ENCODE data around the gene HIPK2. TPM values are rescaled to one million over a fixed set of nuclear protein-coding genes. Genes with fewer than 3 reads are reported as not detected.

HIPK2 gene
- total RNA-seq, 1 experiment from 2014 or later, result 3.6 TPM

DNA sequence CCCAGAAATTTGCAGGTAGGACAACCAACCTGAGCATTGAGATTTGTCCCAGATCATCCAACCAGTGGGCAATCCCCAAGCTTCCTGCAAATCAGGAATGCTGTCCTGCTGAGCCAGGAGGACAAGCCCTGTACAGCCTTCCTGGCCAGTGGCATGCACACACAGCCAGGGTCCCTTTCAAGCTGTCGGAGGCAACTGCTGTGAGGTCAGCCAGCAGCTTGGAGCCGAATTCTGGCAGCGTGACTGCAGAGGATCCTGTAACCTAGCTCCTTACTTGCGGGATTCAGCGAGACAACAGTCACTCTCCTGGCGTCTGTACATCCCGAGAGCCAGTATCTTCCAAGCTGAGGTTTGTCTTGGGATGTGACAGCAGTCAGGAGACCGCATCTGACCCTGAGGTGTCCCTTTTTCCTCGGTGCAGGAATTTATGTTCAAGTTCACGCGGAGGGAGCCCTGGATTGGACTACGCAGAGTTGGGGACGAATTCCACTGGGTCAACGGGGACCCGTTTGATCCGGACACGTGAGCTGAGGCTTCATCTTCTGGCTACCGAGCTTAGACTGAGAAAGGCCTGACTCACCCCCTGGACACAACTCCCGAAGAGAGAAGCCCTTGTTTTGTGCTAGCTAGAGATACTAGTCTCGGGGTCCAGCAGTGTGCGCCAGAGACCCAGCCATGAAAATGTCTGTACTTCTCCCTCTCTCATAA lies 236.0 kb downstream of the HIPK2 start:
- DNase-seq (ENCODE audit: low spot score), result no peak

DNA sequence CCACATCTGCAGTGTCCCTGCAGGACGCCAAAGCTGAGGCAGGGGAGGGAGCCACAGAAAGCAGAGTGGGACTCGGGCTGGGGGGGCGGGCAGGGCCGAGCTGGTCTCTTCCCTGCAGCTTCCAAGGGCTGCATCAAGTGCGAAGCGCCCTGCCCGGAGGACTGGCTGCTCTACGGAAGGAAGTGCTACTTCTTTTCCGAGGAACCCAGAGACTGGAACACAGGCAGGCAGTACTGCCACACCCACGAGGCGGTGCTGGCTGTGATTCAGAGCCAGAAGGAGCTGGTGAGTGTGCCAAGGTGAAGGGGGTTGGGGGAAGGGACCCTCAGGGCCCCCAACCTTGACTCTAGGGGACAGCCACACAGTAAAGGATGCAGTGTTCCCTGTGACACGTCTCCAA lies 237.6 kb downstream of the HIPK2 start:
- DNase-seq (ENCODE audit: low spot score), result no peak

DNA sequence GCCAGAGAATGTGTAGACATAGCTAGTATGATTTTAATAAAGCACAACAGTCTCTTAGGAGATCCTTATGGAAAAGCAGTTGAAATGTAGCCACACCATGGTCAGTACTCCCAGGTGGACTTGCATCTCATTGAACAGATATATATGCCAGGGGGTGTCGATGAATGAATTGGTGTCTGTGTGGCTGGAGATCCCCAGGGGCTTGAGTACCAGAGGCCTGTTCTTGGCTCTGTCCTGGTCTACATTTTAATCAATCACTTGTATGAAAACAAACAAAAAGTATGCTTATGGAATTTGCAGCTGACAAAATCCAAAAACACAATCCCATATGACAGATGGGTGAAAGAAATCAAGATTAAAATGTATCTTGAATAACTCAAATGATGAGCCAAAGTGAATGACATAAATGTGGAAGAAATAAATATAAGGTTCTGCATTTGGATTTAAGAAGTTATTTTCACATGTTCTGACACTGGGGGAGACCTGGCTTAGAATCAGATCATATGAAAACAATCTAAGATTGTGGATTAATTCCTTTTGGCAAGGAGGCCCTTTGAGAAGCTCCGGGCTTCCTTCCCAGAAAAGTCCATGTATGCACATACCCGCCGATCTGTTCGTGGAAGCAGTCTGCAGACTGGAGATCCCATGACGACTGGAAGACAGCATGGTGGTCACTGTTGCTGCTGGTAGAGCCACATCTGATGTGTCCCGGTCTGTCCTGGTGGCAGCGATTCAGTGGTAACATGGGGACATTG lies 238.7 kb downstream of the HIPK2 start:
- DNase-seq (ENCODE audit: low spot score), result no peak

DNA sequence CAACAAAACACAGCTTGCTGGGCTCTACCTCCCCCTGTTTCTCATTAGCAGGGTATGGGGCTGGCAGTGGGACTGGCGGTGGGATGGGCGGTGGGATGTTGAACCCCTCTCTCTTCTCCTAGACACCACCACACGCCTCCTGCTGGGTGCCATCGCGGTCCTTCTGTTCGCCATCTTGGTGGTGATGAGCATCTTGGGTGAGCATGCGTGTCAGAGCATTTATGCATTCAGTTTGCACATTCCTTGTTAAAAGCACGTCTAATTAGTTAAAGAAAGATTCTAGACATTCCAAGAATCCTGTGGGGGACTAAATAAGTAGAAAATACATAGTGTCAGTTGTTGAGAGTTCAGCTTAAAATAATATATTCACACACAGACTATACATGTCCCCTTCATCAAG lies 241.6 kb downstream of the HIPK2 start:
- DNase-seq (ENCODE audit: low spot score), result no peak

DNA sequence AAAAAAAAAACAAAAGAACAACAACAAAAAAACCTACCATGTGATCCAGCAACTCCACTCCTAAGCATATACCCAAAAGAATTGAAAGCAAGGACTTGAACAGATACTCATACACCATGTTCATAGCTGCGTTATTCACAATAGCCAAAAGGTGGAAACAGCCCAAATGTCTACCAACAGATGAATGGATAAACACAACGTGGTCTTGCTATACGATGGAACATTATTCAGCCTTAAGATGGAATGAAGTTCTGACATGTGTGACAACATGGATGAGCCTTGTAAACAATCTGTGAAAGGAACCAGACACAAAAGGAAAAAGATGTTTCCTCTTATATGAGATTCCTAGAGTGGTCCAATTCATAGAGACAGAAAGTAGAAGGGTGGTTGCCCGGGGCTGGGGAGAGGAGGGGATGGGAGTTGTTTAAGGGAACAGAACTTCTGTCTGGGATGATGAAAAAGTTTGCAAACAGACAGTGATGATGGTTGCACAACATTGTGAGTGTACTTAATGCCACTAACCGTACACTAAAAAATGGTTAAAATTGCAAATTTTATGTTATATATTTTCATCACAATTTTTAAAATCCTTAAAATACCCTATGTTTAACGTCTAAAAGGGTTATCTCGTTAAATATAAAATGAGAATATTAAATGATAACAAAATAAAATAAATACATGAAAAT lies 242.7 kb downstream of the HIPK2 start:
- DNase-seq (ENCODE audit: low spot score), result no peak

DNA sequence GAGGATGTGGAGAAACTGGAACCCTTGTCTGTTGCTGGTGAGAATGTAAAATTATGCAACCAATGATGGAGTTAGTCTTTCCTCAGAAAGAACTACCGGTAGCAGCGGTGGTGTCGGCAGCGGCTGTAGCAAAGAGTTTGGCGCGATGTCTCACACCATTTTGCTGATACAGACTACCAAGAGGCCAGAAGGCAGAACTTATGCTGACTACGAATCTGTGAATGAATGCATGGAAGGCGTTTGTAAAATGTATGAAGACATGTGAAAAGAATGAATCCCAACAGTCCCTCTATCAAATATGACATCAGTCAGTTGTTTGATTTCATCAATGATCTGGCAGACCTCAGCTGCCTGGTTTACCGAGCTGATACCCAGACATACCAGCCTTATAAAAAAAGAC lies 243.7 kb downstream of the HIPK2 start:
- DNase-seq (ENCODE audit: low spot score), result no peak

DNA sequence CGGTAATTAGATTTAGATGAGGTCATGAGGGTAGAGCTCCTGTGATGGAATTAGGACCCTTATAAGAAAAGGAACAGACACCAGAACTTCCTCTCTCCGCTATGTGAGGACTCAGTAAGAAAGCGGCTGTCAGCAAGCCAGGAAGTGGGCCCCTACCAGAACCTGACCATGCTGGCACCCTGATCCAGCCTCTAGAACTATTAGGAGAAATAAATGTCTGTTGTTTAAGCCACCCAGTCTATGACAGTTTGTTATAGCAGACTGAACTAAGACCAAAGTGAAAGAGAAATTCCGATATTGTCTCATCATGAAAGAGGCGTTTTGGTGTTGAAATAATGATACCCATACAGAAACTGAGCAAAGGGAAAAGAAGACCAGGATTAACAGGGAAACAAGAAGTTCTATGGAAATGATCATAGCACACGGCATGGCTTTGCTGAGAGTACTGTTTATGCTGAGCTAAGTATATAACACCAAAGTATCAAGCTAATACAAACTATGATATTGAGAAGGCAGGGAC lies 245.1 kb downstream of the HIPK2 start:
- no peak for DNase-seq (ENCODE audit: low spot score)

DNA sequence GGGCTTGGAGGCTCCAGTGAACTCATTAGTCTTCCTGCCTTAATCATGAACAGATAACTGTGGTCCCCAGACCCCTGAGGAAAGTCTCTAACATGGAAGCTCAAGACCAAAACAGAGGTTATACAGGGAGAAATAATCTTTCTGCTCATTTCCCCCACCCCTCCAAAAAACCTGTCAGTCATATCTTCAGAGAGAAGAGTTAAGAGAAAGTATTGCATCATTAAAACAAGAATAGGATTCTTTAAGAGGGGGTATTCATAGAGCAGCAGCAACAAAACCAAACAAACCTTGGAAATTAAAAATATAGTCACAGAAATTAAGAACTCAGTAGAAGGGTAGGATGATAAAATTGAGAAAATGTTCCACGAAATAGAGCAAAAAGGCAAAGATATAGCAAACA lies 246.7 kb downstream of the HIPK2 start:
- DNase-seq (ENCODE audit: low spot score), result no peak

DNA sequence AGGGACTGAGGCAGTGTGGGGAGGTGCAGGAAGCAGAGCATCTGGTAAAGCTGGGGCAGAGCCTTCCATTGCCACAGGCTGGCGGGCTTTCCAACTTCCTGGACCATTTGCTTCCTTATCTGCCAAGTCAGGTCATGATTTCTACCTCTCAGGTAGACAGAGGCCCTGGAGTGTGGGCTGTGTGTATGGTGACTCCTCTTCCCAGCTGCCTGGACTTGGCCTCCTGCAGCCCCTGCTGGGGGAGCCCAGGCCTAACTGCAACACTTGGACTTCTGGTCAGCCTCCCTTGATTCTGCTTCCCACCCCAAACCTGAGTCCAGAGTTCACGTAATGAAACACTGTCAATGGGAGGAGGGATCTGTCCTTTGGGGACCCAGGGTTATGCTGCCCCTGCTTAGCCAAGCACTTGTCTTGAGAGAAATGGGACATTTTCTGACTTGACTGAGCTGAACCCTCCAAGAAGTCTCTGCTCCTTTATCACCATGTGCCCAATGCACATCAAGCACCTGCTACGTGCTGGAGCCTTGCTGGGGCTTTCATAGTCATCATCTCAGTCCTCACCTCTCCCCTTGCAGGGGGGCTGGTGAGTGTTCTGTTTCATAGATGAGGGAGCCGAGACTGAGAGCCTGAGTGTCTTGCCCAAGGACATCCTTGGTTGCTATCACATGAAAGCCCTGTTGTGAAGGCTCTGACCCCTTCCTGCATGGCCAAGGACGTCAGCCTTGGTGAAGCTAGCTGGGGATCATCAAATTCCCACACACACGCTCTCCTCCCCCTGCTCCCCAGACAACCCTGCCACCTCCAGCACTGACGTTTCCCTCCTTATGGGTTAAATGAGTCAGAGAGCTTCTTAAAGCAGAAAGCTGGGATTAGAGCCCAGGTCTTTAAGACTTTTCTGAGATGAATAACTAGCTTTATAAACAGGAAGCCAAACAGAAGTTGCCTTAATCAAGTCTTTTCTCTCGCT lies 250.9 kb downstream of the HIPK2 start:
- peak; percentile 48 for DNase-seq (ENCODE audit: low spot score)

DNA sequence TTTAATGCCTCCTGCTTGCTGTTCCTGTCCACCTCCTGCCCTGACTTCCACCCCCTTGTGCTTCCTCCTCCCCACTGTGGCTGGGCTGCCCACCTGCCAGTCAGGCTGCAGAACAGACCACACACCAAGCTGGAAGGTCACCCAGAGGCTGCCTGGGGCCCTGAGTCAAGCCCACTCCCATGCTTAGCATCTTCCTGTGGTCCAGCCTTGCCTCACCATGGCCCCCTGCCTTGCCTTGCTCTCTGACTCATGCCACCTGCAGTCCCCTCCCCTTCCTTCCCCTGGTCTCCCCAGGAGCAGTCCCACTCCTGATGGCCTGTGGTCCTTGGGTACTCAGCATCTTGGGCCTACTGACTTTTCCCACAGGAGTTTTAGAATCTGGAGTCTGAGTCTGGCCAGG lies 252.0 kb downstream of the HIPK2 start:
- DNase-seq (ENCODE audit: low spot score), result no peak

DNA sequence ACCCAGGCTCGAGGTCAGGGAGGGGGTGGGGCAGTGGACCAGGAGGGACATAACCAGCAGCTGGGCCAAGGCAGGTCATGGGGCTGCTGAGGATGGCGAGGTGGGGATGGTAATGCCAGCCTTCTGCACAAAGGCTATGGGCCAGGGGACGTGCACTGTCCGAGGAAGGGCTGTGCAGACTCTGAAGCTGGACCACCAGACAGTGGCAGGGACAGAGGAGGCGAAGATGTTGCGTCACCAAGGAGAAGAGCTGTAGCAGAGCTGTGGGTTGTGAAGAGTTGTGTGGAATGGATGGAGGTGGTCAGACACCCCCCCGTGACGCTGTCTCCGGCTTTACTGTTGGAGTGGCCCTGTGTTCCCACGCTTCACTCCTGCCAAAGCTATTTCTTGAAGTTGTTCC lies 252.6 kb downstream of the HIPK2 start:
- no peak for DNase-seq (ENCODE audit: low spot score)

DNA sequence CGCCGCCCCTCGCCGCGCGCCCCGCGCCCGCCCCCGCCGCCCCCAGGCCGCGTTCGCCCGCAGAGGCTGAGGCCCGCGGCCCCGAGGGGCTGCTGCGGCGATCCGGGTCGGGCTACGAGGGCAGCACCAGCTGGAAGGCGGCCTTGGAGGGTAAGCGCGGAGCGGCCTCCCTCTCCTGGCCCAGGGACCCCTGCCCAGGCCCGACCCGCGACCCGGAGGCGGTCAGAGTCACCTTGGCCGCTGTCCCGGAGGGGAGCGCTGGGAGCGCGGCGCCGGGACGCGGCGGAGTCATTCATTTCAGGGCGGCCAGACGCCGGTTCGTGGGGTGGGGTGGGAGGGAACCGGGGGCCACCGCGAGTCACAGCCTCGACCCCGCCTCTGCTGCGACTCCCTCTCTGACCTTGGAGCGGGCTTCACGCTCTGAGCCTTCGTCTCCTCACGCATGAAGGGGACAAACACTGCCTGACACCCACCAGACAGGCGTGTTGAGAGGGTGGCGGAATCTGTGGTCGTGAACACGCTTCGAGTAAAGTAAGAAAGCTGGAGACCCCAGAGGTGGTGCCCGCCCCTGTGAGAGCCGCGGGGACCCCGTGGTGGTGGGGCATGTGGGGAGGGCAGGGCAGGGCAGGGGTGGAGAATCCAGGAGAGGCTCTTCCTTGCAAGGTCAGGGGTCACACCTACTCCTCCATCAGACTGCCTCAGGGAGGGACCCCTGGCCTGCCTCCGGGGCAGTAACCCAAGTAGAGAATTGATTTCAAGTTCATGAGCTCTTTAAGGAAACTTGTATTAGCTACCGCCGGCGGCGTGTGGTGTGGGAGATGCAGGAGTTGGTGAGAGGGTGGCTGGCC lies 253.6 kb downstream of the HIPK2 start:
- no peak for DNase-seq (ENCODE audit: low spot score)

DNA sequence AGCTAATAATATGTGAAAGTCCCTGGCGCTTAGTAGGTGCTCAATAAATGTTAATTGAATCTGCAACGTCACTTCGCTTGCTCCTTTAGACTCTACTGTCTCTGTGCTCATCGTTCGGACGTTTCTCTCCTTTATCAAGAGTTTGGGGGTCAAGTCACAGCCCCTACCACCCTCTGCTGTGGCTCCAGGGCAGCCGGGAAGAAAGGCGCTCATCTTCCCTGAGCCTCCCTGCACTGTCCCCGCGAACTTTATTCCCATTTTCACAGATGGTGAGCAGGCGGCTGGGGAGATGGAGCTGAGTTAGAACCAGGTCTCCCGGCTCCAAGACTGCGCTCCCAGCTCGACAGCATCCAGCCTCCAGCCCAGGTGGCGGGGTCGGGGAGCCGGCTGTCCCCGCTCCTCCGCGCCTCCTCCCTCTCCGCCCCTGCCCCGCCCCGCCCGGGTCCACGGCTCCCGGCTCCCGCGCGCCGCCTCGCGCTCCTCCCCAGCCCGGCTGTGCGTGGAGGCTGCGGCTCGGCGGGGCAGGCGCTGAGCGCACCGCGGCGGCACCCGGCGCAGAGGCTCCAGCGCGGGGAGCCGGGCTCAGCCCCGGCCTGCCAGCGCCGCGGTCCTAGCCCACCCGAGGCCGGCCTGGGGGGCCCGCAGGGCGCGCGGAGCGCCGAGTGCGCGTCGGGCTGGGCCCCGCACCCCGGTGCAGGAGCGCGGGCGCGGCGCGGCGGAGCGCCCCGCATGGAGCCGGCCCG lies 254.4 kb downstream of the HIPK2 start, which contains the start of gene CLEC2L:
Gene CLEC2L, plus strand, starts transcription at position 487 of the 743 bp plus-strand sequence. Its CDS starts 243 bp downstream, at position 730.
- no peak for DNase-seq (ENCODE audit: low spot score)

DNA sequence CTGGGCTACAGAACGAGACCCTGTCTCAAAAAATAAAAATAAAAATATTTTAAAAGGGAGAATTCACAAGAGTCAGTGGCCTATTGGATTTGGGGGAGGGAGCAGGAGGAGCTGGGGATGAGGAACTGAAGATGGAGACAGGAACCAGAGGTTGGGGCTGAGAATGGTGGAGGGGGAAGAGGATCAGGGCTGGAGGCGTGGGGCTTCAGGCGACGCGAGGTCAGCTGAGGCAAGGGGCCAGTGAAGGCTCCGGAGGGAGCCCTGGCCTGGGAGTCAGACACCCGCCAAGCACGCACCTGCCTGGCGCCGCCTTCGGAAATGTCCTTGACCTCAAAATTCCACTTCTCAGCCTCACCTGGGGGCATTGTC lies 255.0 kb downstream of the HIPK2 start:
- no peak for DNase-seq (ENCODE audit: low spot score)

DNA sequence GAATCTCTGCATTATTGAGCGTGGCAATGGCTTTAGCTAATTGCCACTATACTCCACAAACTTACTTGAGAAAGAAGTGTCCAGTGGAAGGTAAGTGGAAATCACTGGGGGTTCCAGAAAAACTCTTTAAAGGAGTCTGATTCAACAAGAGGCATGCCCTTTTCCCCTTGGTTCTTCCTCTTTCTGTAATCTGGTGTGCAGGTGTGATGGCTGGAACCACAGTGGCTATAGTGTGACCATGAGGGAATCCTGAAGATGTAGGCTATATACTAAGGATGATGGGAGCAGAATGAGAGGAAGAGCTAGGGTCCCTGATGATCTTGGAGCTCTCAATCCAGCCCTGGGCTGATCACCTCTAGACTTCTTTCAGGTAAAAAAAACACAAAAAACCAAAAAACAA lies 256.4 kb downstream of the HIPK2 start:
- DNase-seq (ENCODE audit: low spot score), result no peak

DNA sequence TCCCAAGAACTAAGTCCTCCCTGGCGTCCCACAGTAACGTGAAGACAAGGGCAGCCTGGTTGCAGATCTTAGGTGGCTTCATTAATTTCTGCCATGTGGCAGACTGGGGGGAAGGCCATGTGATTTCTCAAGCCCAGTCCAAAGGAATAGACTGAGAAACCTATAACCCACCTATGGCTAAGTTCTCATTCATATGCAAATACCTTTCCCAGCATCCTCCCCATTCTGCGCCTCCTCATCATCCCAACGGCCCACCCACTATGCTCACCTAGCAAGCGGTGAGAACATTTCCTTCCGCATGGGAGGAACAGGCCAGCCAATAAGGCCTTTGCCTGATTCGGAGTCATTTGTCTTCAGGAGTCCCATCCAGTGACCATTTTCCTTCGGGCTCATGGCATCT lies 262.5 kb downstream of the HIPK2 start:
- no peak for DNase-seq (ENCODE audit: low spot score)
